Liver (tissue), 3 donors: ENCODE measurements around the gene UPK3BL1.
"Not testable (repeated sequence)": the region's sequence is repeated elsewhere in the genome, so short reads cannot be mapped to it uniquely, and the experiment has no call there.

Source experiments
- CTCF ChIP-seq: fragments of 150-350 bp; IDR thresholded peaks from 2 replicates; pipeline ENCODE4 v1.5.1; 2017; ENCODE audit warnings: improper control_type of control experiment, low read depth, low read length; ENCODE audit not compliant: missing input control
- EGR1 ChIP-seq, 2 donors: IDR thresholded peaks; 2 replicates each; pipeline ENCODE4 v1.6.1; 2016 to 2018; ENCODE audit warnings: antibody characterized with exemption in 2 of 2, low read depth in 2 of 2
- FOXA1 ChIP-seq: IDR thresholded peaks from 2 replicates; pipeline ENCODE4 v1.6.1; 2016; ENCODE audit warnings: antibody characterized with exemption
- GABPA ChIP-seq, 2 donors: IDR thresholded peaks in 1 of 2; conservative IDR thresholded peaks in 1 of 2; 2 replicates each; pipeline ENCODE4 v1.6.1; 2016; ENCODE audit warnings: antibody characterized with exemption in 2 of 2, mild to moderate bottlenecking in 1 of 2, moderate library complexity in 1 of 2
- MAX ChIP-seq: IDR thresholded peaks from 2 replicates; pipeline ENCODE4 v1.6.1; 2016; ENCODE audit warnings: antibody characterized with exemption
- NR2F2 ChIP-seq: IDR thresholded peaks from 2 replicates; pipeline ENCODE4 v1.6.1; 2016; ENCODE audit warnings: antibody characterized with exemption
- RAD21 ChIP-seq, 2 donors: IDR thresholded peaks; 2 replicates each; pipeline ENCODE4 v1.6.1; 2016; ENCODE audit warnings: antibody characterized with exemption in 2 of 2, mild to moderate bottlenecking in 2 of 2
- REST ChIP-seq: IDR thresholded peaks from 2 replicates; pipeline ENCODE4 v1.6.1; 2016; ENCODE audit warnings: antibody characterized with exemption, mild to moderate bottlenecking
- SP1 ChIP-seq: IDR thresholded peaks from 2 replicates; pipeline ENCODE4 v1.6.1; 2018; ENCODE audit warnings: antibody characterized with exemption, mild to moderate bottlenecking
- TAF1 ChIP-seq: conservative IDR thresholded peaks from 2 replicates; pipeline ENCODE4 v1.6.1; 2016; ENCODE audit warnings: antibody characterized with exemption, mild to moderate bottlenecking
- YY1 ChIP-seq: IDR thresholded peaks from 2 replicates; pipeline ENCODE4 v1.6.1; 2016; ENCODE audit warnings: antibody characterized with exemption, mild to moderate bottlenecking
- ZBTB33 ChIP-seq: IDR thresholded peaks from 2 replicates; pipeline ENCODE4 v1.6.1; 2016; ENCODE audit warnings: antibody characterized with exemption
- donor health status: healthy.
- donor health status: healthy.

- TF ChIP-seq CTCF; MAX; RAD21 (IDR thresholded peaks at IDR 0.05); SP1; TAF1; REST; NR2F2; EGR1 (IDR thresholded peaks at IDR 0.05; ENCODE audit: low read depth in 2 of 2); GABPA (IDR thresholded peaks at IDR 0.05 in 1 of 2, conservative IDR thresholded peaks at IDR 0.05 in 1 of 2); ZBTB33; FOXA1; YY1: not testable (repeated sequence)
These were observed 15.2 kb downstream of the UPK3BL1 start for GRCh38 chr7:102627271-102627904.
